ENCODE data around the gene RSRC1.
"Not testable (repeated sequence)": the region's sequence is repeated elsewhere in the genome, so short reads cannot be mapped to it uniquely, and the experiment has no call there.

Gene RSRC1

DNA sequence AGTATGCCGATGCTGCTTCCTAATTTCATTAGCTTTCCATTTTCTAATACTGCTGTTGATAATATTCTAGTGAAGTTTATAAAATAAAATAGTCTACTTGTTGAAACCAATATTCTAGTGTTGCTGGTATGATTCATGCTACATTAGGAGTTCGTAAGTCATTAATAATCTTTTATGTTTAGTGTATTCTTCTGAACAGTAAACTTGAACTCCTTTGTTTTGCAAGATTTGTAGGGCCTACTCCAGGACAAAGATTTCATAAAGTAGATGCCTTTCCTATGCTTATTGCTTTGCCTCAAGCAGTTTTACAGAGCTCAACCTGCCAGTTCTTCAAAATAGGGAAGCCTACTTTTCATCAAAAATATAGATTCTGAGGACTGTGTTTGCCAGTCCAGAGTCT, 111.5 kb downstream of the RSRC1 start:
- no peaks in the 10 kb centered on the region for H3K9me3 ChIP-seq (ENCODE audit: control insufficient read depth in 2 of 2, low read length in 2 of 2)
- no peaks in the 10 kb centered on the region for H3K4me1 ChIP-seq (ENCODE audit: control insufficient read depth, insufficient read depth, low read length)
- no peaks in the 10 kb centered on the region for H3K27me3 ChIP-seq (ENCODE audit: control insufficient read depth in 1 of 2, insufficient read depth in 2 of 2, low read length in 2 of 2)
- H3K27ac ChIP-seq (ENCODE audit: low read length), result no peak overlapping the region
- H3K9ac ChIP-seq (ENCODE audit: low read length in 2 of 2), result no peak overlapping the region
- no peaks in the 10 kb centered on the region for H3K36me3 ChIP-seq (ENCODE audit: control insufficient read depth in 2 of 2, insufficient read depth in 2 of 2, low read length in 2 of 2)
- H3K4me3 ChIP-seq (ENCODE audit: low read length in 2 of 2), result no peak overlapping the region

GRCh38 chr3:158226429-158226828, 116.5 kb downstream of the RSRC1 start:
- Histone ChIP-seq H3K27me3 (ENCODE audit: control insufficient read depth in 1 of 2, insufficient read depth in 2 of 2, low read length in 2 of 2) (no peaks in the 10 kb centered on the region), H3K4me1 (ENCODE audit: control insufficient read depth, insufficient read depth, low read length) (no peaks in the 10 kb centered on the region), H3K9me3 (ENCODE audit: control insufficient read depth in 2 of 2, low read length in 2 of 2) (no peaks in the 10 kb centered on the region), H3K9ac (ENCODE audit: low read length in 2 of 2) (no peak overlapping the region), H3K4me3 (ENCODE audit: low read length in 2 of 2) (no peak overlapping the region), H3K36me3 (ENCODE audit: control insufficient read depth in 2 of 2, insufficient read depth in 2 of 2, low read length in 2 of 2) (no peaks in the 10 kb centered on the region), H3K27ac (ENCODE audit: low read length) (no peak overlapping the region)

DNA sequence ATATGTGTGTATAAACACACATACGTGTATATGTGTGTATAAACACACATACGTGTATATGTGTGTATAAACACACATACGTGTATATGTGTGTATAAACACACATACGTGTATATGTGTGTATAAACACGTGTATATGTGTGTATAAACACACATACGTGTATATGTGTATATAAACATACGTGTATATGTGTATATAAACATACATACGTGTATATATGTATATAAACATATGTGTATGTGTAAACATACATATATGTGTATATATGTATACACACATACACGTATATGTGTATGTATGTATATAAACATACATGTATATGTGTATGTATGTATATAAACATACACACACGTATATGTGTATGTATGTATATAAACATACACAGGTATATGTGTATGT, 119.1 kb downstream of the RSRC1 start:
- H3K4me1 ChIP-seq (ENCODE audit: control insufficient read depth, insufficient read depth, low read length); H3K9me3 ChIP-seq (ENCODE audit: control insufficient read depth in 2 of 2, low read length in 2 of 2); H3K9ac ChIP-seq (ENCODE audit: low read length in 2 of 2); H3K27ac ChIP-seq (ENCODE audit: low read length); H3K27me3 ChIP-seq (ENCODE audit: control insufficient read depth in 1 of 2, insufficient read depth in 2 of 2, low read length in 2 of 2); H3K4me3 ChIP-seq (ENCODE audit: low read length in 2 of 2); H3K36me3 ChIP-seq (ENCODE audit: control insufficient read depth in 2 of 2, insufficient read depth in 2 of 2, low read length in 2 of 2): not testable (repeated sequence)

DNA sequence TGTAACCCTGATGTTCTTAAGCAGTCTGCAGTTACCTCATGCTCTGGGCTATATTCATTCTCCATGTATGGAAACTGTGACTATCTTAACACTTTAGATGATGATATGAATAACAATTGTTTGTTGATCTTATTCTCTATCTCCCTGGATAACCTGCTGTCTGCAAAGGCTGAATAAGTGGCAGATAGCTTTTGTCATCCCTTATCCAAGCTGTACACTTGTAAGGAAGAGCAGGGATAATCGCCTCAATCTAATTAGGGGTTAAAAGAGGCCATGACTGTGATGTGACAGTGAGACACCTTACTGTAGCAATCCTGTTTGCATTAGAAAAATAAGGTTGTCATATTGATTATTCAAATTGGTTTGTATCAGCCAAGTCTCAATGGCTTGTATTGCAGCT, 123.9 kb downstream of the RSRC1 start:
- Histone ChIP-seq H3K9ac (ENCODE audit: low read length in 2 of 2) (no peak overlapping the region), H3K27me3 (ENCODE audit: control insufficient read depth in 1 of 2, insufficient read depth in 2 of 2, low read length in 2 of 2) (no peaks in the 10 kb centered on the region), H3K27ac (ENCODE audit: low read length) (no peak overlapping the region), H3K9me3 (ENCODE audit: control insufficient read depth in 2 of 2, low read length in 2 of 2) (no peaks in the 10 kb centered on the region), H3K36me3 (ENCODE audit: control insufficient read depth in 2 of 2, insufficient read depth in 2 of 2, low read length in 2 of 2) (no peaks in the 10 kb centered on the region), H3K4me1 (ENCODE audit: control insufficient read depth, insufficient read depth, low read length) (no peaks in the 10 kb centered on the region), H3K4me3 (ENCODE audit: low read length in 2 of 2) (no peak overlapping the region)

- no peak overlapping the region for H3K4me3 ChIP-seq (ENCODE audit: low read length in 2 of 2)
- H3K9ac ChIP-seq (ENCODE audit: low read length in 2 of 2), result no peak overlapping the region
- no peak overlapping the region for H3K27ac ChIP-seq (ENCODE audit: low read length)
- H3K36me3 ChIP-seq (ENCODE audit: control insufficient read depth in 2 of 2, insufficient read depth in 2 of 2, low read length in 2 of 2), result no peaks in the 10 kb centered on the region
- peaks cover 6% of the 10 kb centered on the region in 2 donors for H3K9me3 ChIP-seq (ENCODE audit: control insufficient read depth in 2 of 2, low read length in 2 of 2)
- H3K27me3 ChIP-seq (ENCODE audit: control insufficient read depth in 1 of 2, insufficient read depth in 2 of 2, low read length in 2 of 2), result no peaks in the 10 kb centered on the region
- H3K4me1 ChIP-seq (ENCODE audit: control insufficient read depth, insufficient read depth, low read length), result no peaks in the 10 kb centered on the region
Measured at GRCh38 chr3:158244274-158244673, 134.4 kb downstream of the RSRC1 start.

DNA sequence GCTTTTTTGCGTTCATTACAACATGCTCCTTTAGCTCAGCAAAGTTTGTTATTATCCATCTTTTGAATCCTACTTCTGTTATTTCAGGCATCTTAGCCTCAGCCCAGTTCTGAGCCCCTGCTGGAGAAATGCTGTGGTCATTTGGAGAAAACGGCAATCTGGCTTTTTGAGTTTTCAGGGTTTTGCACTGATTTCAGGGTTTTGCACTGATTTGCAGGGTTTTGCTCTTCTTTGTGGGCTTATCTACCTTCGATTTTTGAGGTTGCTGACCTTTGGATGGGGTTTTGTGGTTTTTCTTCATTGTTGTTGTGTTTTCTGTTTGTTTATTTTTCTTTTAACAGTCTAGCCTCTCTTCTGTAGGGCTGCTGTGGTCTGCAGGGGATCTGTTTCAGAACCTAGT, 137.4 kb downstream of the RSRC1 start:
- Histone ChIP-seq H3K9ac (ENCODE audit: low read length in 2 of 2) (no peak overlapping the region), H3K27ac (ENCODE audit: low read length) (no peak overlapping the region), H3K4me1 (ENCODE audit: control insufficient read depth, insufficient read depth, low read length) (no peaks in the 10 kb centered on the region), H3K4me3 (ENCODE audit: low read length in 2 of 2) (no peak overlapping the region), H3K27me3 (ENCODE audit: control insufficient read depth in 1 of 2, insufficient read depth in 2 of 2, low read length in 2 of 2) (no peaks in the 10 kb centered on the region), H3K36me3 (ENCODE audit: control insufficient read depth in 2 of 2, insufficient read depth in 2 of 2, low read length in 2 of 2) (no peaks in the 10 kb centered on the region), H3K9me3 (ENCODE audit: control insufficient read depth in 2 of 2, low read length in 2 of 2) (peaks cover 6% of the 10 kb centered on the region in 2 donors)

- Histone ChIP-seq H3K27me3 (ENCODE audit: control insufficient read depth in 1 of 2, insufficient read depth in 2 of 2, low read length in 2 of 2) (no peaks in the 10 kb centered on the region), H3K4me3 (ENCODE audit: low read length in 2 of 2) (no peak overlapping the region), H3K9ac (ENCODE audit: low read length in 2 of 2) (no peak overlapping the region), H3K27ac (ENCODE audit: low read length) (no peak overlapping the region), H3K36me3 (ENCODE audit: control insufficient read depth in 2 of 2, insufficient read depth in 2 of 2, low read length in 2 of 2) (no peaks in the 10 kb centered on the region), H3K4me1 (ENCODE audit: control insufficient read depth, insufficient read depth, low read length) (no peaks in the 10 kb centered on the region), H3K9me3 (ENCODE audit: control insufficient read depth in 2 of 2, low read length in 2 of 2) (peaks cover 6% of the 10 kb centered on the region in 2 donors)
Measured at GRCh38 chr3:158248261-158248660, 138.4 kb downstream of the RSRC1 start.

DNA sequence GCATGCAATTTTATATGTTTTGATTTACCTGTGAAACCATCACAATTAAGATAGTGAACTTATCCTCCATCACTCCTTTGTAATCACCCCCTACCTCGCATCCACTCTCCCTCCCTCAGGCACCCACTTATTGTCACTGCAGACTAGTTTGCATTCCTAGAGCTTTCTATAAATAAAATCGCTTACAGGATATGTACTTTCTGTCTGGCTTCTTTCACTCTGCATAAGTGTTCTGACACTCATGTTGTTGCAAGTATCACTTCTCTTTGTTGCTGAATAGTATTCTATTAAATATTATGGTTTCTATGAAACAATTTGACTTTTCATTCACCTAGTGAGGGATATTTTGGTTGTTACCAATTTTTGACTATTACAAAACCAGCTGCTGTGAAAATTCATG, 139.3 kb downstream of the RSRC1 start:
- H3K4me3 ChIP-seq (ENCODE audit: low read length in 2 of 2), result no peak overlapping the region
- no peak overlapping the region for H3K9ac ChIP-seq (ENCODE audit: low read length in 2 of 2)
- H3K4me1 ChIP-seq (ENCODE audit: control insufficient read depth, insufficient read depth, low read length), result no peaks in the 10 kb centered on the region
- H3K27me3 ChIP-seq (ENCODE audit: control insufficient read depth in 1 of 2, insufficient read depth in 2 of 2, low read length in 2 of 2), result no peaks in the 10 kb centered on the region
- peaks cover 3% of the 10 kb centered on the region in 2 donors for H3K9me3 ChIP-seq (ENCODE audit: control insufficient read depth in 2 of 2, low read length in 2 of 2)
- H3K36me3 ChIP-seq (ENCODE audit: control insufficient read depth in 2 of 2, insufficient read depth in 2 of 2, low read length in 2 of 2), result no peaks in the 10 kb centered on the region
- H3K27ac ChIP-seq (ENCODE audit: low read length), result no peak overlapping the region

GRCh38 chr3:158258619-158259018, 148.7 kb downstream of the RSRC1 start:
- Histone ChIP-seq H3K4me1 (ENCODE audit: control insufficient read depth, insufficient read depth, low read length) (no peaks in the 10 kb centered on the region), H3K9me3 (ENCODE audit: control insufficient read depth in 2 of 2, low read length in 2 of 2) (no peaks in the 10 kb centered on the region), H3K27ac (ENCODE audit: low read length) (no peak overlapping the region), H3K9ac (ENCODE audit: low read length in 2 of 2) (no peak overlapping the region), H3K36me3 (ENCODE audit: control insufficient read depth in 2 of 2, insufficient read depth in 2 of 2, low read length in 2 of 2) (no peaks in the 10 kb centered on the region), H3K27me3 (ENCODE audit: control insufficient read depth in 1 of 2, insufficient read depth in 2 of 2, low read length in 2 of 2) (no peaks in the 10 kb centered on the region), H3K4me3 (ENCODE audit: low read length in 2 of 2) (no peak overlapping the region)

DNA sequence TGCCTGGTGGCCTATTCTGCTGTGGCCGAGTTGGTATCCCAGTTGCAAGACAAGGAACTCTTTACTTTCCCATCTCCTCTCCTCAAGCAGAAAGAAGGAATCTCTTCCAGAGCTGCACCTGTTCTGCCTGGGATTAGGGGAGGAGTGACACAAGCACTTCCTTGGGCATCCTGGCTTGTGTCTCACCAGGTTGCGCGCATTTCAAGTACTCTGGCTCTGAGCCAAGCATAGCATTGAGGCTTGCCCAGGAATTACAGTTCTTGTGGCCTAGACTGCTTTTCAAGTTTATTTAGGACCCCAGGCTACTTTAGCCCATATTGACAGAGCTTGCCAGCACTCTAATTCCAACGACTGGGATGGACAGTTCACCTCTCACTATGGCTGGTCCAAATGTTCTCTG, 150.5 kb downstream of the RSRC1 start:
- Histone ChIP-seq H3K27me3 (ENCODE audit: control insufficient read depth in 1 of 2, insufficient read depth in 2 of 2, low read length in 2 of 2) (no peaks in the 10 kb centered on the region), H3K9me3 (ENCODE audit: control insufficient read depth in 2 of 2, low read length in 2 of 2) (no peaks in the 10 kb centered on the region)

GRCh38 chr3:158261371-158261991, 151.6 kb downstream of the RSRC1 start:
- no peak overlapping the region for H3K27ac ChIP-seq (ENCODE audit: low read length)
- H3K36me3 ChIP-seq (ENCODE audit: control insufficient read depth in 2 of 2, insufficient read depth in 2 of 2, low read length in 2 of 2), result no peaks in the 10 kb centered on the region
- no peak overlapping the region for H3K4me3 ChIP-seq (ENCODE audit: low read length in 2 of 2)
- H3K4me1 ChIP-seq (ENCODE audit: control insufficient read depth, insufficient read depth, low read length), result no peaks in the 10 kb centered on the region
- peaks cover under 1 to 2% of the 10 kb centered on the region in 2 donors for H3K9me3 ChIP-seq (ENCODE audit: control insufficient read depth in 2 of 2, low read length in 2 of 2)
- no peak overlapping the region for H3K9ac ChIP-seq (ENCODE audit: low read length in 2 of 2)
- no peaks in the 10 kb centered on the region for H3K27me3 ChIP-seq (ENCODE audit: control insufficient read depth in 1 of 2, insufficient read depth in 2 of 2, low read length in 2 of 2)

More for the DNA sequence above, 150.5 kb downstream of the RSRC1 start:
- H3K36me3 ChIP-seq (ENCODE audit: control insufficient read depth in 2 of 2, insufficient read depth in 2 of 2, low read length in 2 of 2), result no peaks in the 10 kb centered on the region
- no peak overlapping the region for H3K4me3 ChIP-seq (ENCODE audit: low read length in 2 of 2)
- no peaks in the 10 kb centered on the region for H3K4me1 ChIP-seq (ENCODE audit: control insufficient read depth, insufficient read depth, low read length)
- H3K27ac ChIP-seq (ENCODE audit: low read length), result no peak overlapping the region
- no peak overlapping the region for H3K9ac ChIP-seq (ENCODE audit: low read length in 2 of 2)
